ENCODE results near the gene PKD1.

- TF ChIP-seq CTCF (IDR thresholded peaks at IDR 0.05) (no peak), ATF2 (CRISPR knock-in tag; IDR thresholded peaks at IDR 0.05; ENCODE audit: borderline replicate concordance, low read depth) (no peak), NR2C2 (CRISPR knock-in tag; IDR thresholded peaks at IDR 0.05) (no peak), FOXP1 (CRISPR knock-in tag; IDR thresholded peaks at IDR 0.05; ENCODE audit: borderline replicate concordance) (no peak), ATF6 (CRISPR knock-in tag; IDR thresholded peaks at IDR 0.05) (no peak), HMGXB4 (CRISPR knock-in tag; IDR thresholded peaks at IDR 0.05) (no peak), E2F4 (CRISPR knock-in tag; IDR thresholded peaks at IDR 0.05; ENCODE audit: borderline replicate concordance, low read depth) (no peak), OVOL2 (CRISPR knock-in tag; IDR thresholded peaks at IDR 0.05; ENCODE audit: borderline replicate concordance) (no peak), AFF4 (CRISPR knock-in tag; IDR thresholded peaks at IDR 0.05; ENCODE audit: borderline replicate concordance) (no peak), ELF4 (CRISPR knock-in tag; IDR thresholded peaks at IDR 0.05; ENCODE audit: low read depth) (no peak)
These were observed 48.6 kb upstream of the PKD1 start for GRCh38 chr16:2184346-2184745.
